ENCODE results near the gene TMEM94.

Gene TMEM94

GRCh38 chr17:75478508-75478907 is 22.1 kb downstream of the TMEM94 start:
- no peak overlapping the region for H3K4me3 ChIP-seq (ENCODE audit: control insufficient read depth, low read depth, low read length)
- TF ChIP-seq CTCF (conservative IDR thresholded peaks at IDR 0.05; ENCODE audit: control insufficient read depth, insufficient read depth, low read depth, low read length): no peak
- DNase-seq (ENCODE audit: low read depth): no peak

DNA sequence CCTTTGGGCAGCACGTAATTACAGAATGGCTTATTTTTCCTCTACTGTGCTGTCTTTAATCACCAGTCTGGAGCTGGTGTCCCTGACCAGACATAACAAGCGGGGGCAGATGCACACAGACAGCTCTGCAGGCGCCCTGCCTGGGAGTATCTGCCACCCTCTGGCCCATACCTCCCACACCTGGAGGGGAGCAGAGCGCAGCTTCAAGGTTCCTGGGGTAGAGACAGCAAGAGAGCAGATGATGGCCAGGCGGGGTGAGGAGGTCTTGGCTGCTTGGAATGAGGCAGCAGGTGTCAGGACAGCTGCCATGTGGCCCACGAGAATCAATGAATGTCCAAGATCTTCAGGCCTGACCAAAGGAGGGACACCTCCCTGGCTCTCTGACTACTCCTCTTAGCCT is 23.8 kb downstream of the TMEM94 start:
- no peak for TF ChIP-seq CTCF (conservative IDR thresholded peaks at IDR 0.05; ENCODE audit: control insufficient read depth, insufficient read depth, low read depth, low read length)
- no peak overlapping the region for H3K4me3 ChIP-seq (ENCODE audit: control insufficient read depth, low read depth, low read length)
- no peak for DNase-seq (ENCODE audit: low read depth)

DNA sequence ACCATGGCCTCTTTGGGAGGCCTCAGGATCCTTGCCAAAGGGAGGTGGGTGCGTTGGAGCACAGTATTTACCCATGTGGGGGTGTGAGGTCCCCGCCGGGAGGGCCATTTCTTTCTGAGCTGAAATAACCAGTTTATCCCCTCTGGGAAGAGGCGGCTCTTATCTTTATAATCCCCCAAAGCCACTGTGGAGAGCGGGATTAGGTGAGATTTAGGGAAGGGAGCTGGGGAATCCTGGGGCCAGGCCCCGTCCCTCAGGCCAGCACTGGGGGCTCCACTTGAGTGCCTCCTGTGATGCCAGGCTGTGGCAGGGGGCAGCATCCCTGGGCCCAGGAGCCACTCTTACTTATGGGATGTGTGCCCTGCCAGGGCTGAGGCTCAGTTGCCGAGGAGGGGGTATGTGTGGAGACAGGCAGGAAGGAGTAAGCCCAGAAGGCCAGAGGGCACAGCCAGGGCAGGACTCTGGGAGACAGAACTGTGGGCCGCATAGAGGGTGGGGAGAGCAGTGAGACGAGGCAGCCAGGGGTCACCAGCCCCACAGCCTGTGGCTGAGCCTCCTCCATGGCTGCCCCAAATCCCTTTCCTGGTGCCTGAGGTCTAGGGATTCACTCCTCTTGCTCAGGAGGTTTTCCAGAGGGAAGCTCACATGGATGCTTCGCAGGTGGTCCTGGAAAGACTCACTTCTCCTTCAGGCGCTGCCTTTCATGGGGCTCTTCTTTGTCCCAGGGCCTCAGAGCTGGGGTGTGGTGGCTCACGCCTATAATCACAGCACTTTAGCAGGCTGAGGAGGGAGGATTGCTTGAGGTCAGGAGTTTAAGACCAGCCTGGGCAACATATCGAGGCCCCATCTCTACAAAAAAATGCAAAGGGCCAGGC is 25.0 kb downstream of the TMEM94 start:
- no peak overlapping the region for H3K4me3 ChIP-seq (ENCODE audit: control insufficient read depth, low read depth, low read length)
- no peak for TF ChIP-seq CTCF (conservative IDR thresholded peaks at IDR 0.05; ENCODE audit: control insufficient read depth, insufficient read depth, low read depth, low read length)
- no peak for DNase-seq (ENCODE audit: low read depth)

DNA sequence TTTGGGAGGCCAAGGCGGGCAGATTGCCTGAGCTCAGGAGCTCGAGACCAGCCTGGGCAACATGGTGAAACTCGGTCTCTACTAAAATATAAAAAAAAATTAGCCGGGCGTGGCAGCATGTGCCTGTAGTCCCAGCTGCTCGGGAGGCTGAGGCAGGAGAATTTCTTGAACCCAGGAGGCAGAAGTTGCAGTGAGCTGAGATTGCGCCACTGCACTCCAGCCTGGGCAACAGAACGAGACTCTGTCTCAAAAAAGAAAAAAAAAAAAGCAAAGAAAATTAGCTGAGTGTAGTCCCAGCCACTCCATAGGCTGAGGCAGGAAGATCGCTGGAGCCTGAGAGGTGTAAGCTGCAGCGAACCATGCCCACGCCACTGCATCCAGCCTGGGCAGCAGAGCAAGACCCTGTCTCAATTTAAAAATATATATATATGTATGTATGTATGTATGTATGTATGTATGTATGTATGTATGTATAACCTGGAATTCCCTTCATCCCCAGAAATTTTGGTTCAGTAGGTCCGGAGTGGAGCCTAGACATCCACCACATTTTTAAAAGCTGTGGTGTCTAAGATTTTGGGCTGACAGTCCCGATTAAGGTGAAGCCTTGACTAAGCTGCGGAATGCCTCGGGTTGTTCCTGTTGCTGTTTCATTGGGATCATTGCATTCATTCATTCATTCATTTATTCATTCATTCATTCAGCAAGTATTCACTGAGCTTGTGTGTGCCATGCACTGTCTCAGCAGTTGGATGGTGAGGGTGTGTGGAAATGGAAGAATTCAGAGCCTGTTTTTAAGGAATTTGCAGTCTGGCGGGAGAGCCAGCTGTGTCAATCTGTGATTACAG is 25.9 kb downstream of the TMEM94 start:
- no peak overlapping the region for H3K4me3 ChIP-seq (ENCODE audit: control insufficient read depth, low read depth, low read length)
- DNase-seq (ENCODE audit: low read depth): no peak
- TF ChIP-seq CTCF (conservative IDR thresholded peaks at IDR 0.05; ENCODE audit: control insufficient read depth, insufficient read depth, low read depth, low read length): no peak

DNA sequence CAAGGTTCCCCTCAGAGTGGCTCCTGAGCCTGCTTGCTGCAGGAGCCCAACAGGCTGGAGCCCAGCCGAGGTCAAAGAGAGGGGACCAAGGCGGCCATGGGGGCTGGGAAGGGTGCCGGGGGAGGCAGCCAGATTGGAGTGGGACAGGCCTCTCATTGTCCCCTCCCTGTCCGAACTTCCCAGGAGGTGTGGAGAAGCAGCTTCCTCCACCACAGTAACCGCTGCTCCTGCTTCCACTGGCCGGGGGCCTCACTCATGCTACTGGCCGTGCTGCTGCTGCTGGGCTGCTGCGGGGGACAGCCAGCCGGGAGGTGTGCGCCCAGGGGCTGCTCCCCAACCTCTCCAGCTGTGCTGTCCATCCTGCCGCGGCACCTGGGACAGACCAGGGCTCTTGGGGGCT is 29.3 kb downstream of the TMEM94 start:
- H3K4me3 ChIP-seq (ENCODE audit: control insufficient read depth, low read depth, low read length): no peak overlapping the region
- no peak for TF ChIP-seq CTCF (conservative IDR thresholded peaks at IDR 0.05; ENCODE audit: control insufficient read depth, insufficient read depth, low read depth, low read length)
- no peak for DNase-seq (ENCODE audit: low read depth)

GRCh38 chr17:75486151-75486550 is 29.7 kb downstream of the TMEM94 start:
- TF ChIP-seq CTCF (conservative IDR thresholded peaks at IDR 0.05; ENCODE audit: control insufficient read depth, insufficient read depth, low read depth, low read length): no peak
- no peak overlapping the region for H3K4me3 ChIP-seq (ENCODE audit: control insufficient read depth, low read depth, low read length)
- DNase-seq (ENCODE audit: low read depth): no peak

All from fibroblast of mammary gland (primary cell).